Stimulated activated CD8-positive, alpha-beta memory T cell treated with anti-CD3 and anti-CD28 coated beads, Interleukin-15, amount 100 ng/mL, for 48 hours (primary cell): ENCODE results near the gene STEEP1.

ENCODE experiments used
- DNase-seq, 2 donors: peaks; one replicate each; pipeline ENCODE4 v3.0.0-alpha.2; 2020; ENCODE audit warnings: low read depth in 2 of 2

Gene STEEP1

DNA sequence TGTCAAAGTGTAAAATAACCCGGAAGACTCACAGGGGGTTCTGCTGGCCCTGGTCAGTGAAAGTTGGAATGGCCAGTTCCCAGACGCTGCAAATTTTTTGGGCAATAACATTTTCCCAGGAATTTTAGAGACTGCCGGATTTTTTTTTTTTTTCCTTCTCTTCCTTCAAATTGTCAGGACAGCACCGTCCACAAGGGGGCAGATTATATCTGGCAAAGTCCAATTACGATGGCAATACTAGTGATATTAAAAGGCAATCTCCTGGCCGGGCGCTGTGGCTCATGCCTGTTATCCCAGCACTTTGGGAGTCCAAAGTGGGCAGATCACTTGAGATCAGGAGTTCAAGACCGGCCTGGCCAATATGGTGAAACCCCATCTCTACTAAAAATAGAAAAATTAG, 76.5 kb downstream of the STEEP1 start:
- DNase-seq, result no peak
